HEK293T (cell line): ENCODE data around the gene ABTB1.

Experiments
- ARNT ChIP-seq: fragments of 450-650 bp; IDR thresholded peaks from 2 replicates; pipeline ENCODE4 v1.6.1; 2017; ENCODE audit warnings: mild to moderate bottlenecking
- BHLHE40 ChIP-seq: fragments of 450-650 bp; IDR thresholded peaks from 2 replicates; pipeline ENCODE4 v1.6.1; 2016; ENCODE audit warnings: mild to moderate bottlenecking, moderate library complexity, borderline replicate concordance
- CTBP1 ChIP-seq: fragments of 450-650 bp; IDR thresholded peaks from 2 replicates; pipeline ENCODE4 v1.6.1; 2016; ENCODE audit warnings: borderline replicate concordance
- FOXA1 ChIP-seq: fragments of 450-650 bp; IDR thresholded peaks from 2 replicates; pipeline ENCODE4 v1.6.1; 2016; ENCODE audit warnings: mild to moderate bottlenecking
- FOXM1 ChIP-seq: fragments of 450-650 bp; IDR thresholded peaks from 2 replicates; pipeline ENCODE4 v1.6.1; 2017; ENCODE audit warnings: mild to moderate bottlenecking, borderline replicate concordance
- HDGF ChIP-seq: fragments of 450-650 bp; IDR thresholded peaks from 2 replicates; pipeline ENCODE4 v1.6.1; 2017; ENCODE audit warnings: antibody characterized with exemption, borderline replicate concordance
- NFRKB ChIP-seq: fragments of 450-650 bp; IDR thresholded peaks from 2 replicates; pipeline ENCODE4 v1.6.1; 2016; ENCODE audit warnings: mild to moderate bottlenecking, moderate library complexity
- PKNOX1 ChIP-seq: fragments of 450-650 bp; IDR thresholded peaks from 2 replicates; pipeline ENCODE4 v1.6.1; 2016
- SUZ12 ChIP-seq: fragments of 450-650 bp; IDR thresholded peaks from 2 replicates; pipeline ENCODE4 v1.6.1; 2016; ENCODE audit warnings: mild to moderate bottlenecking
- TARDBP ChIP-seq: fragments of 450-650 bp; IDR thresholded peaks from 2 replicates; pipeline ENCODE4 v1.6.1; 2016

GRCh38 chr3:127671523-127672428, 976 bp upstream of the ABTB1 start:
- TF ChIP-seq FOXA1 (no peak), HDGF (no peak), BHLHE40 (no peak), NFRKB (no peak), CTBP1 (no peak), FOXM1 (no peak), TARDBP (no peak), PKNOX1 (no peak), ARNT (no peak), SUZ12 (no peak)
